GM12878 (cell line): ENCODE data around the gene RPP40. TPM values are rescaled to one million over a fixed set of nuclear protein-coding genes. Genes with fewer than 3 reads are reported as not detected.

Experiments
- ATAC-seq: fragments of 200-7000 bp; cut with Tn5 transposase; 3 replicates; pipeline ENCODE4 v1.9.1; 2020; ENCODE audit warnings: mild to moderate bottlenecking, moderate library complexity
- BruUV-seq: library from RNA; stranded (reverse); fragments of 400-500 nt; replicated peaks from 2 replicates; lab custom pipeline; 2021; lab: Mats Ljungman, UMichigan
- CTCF ChIA-PET: fragments of 300-600 bp; sonication (Branson Sonifier 250); formaldehyde crosslinking; extraction: SDS; loops from one replicate; lab custom pipeline; 2021; ENCODE audit warnings: inconsistent platforms; lab: Yijun Ruan, JAX
- POLR2A ChIA-PET: fragments of 350-600 bp; formaldehyde crosslinking; extraction: SDS; loops from one replicate; lab custom pipeline; 2021; ENCODE audit warnings: inconsistent platforms; lab: Charles Lee
- RAD21 ChIA-PET: fragments of 300-600 bp; sonication (Branson Sonifier 250); formaldehyde crosslinking; loops from one replicate; lab custom pipeline; 2023; ENCODE audit warnings: antibody characterized with exemption; ENCODE audit not compliant: unreplicated experiment; lab: Charles Lee
- SMC1A ChIA-PET: fragments of 300-600 bp; sonication (Branson Sonifier 250); formaldehyde crosslinking; loops from one replicate; lab custom pipeline; 2023; ENCODE audit not compliant: unreplicated experiment, uncharacterized antibody; lab: Charles Lee
- DNase-seq: peaks from one replicate; pipeline ENCODE4 v3.0.0-alpha.2; 2011; ENCODE audit warnings: low read depth, low spot score
- FAIRE-seq: peaks from 3 replicates; lab custom pipeline; 2011; peaks lifted over from hg19 to GRCh38; lab: Jason Lieb, UNC
- H2AFZ ChIP-seq: 2 replicates; pipeline ENCODE4 v1.6.0; 2011; ENCODE audit warnings: low read depth, low read length, control low read depth; ENCODE audit not compliant: control insufficient read depth
- H3K27ac ChIP-seq: 2 replicates; pipeline ENCODE4 v1.5.1; 2011; ENCODE audit warnings: control low read depth; ENCODE audit not compliant: control insufficient read depth, insufficient read depth
- H3K27me3 ChIP-seq, 2 experiments: replicated peaks in 1 of 2; 2 replicates each; pipeline versions ENCODE4 v1.6.0 to v1.6.1; 2011; ENCODE audit warnings: low read length in 1 of 2; ENCODE audit not compliant: control insufficient read depth in 2 of 2, insufficient read depth in 2 of 2
- H3K36me3 ChIP-seq, 2 experiments: 2 replicates each; pipeline ENCODE4 v1.5.1; 2011; ENCODE audit warnings: low read length in 1 of 2; ENCODE audit not compliant: control insufficient read depth in 2 of 2, insufficient read depth in 2 of 2
- H3K4me1 ChIP-seq: 2 replicates; pipeline ENCODE4 v1.6.1; 2011; ENCODE audit warnings: mild to moderate bottlenecking, low read length, moderate library complexity, mixed read lengths; ENCODE audit not compliant: control insufficient read depth, insufficient read depth
- H3K4me2 ChIP-seq: 2 replicates; pipeline ENCODE4 v1.6.0; 2011; ENCODE audit warnings: control low read depth; ENCODE audit not compliant: control insufficient read depth, insufficient read depth
- H3K4me3 ChIP-seq: fragments of 200-600 bp; sonication (generic); 2 replicates; pipeline ENCODE4 v1.5.1; 2016
- H3K79me2 ChIP-seq: 2 replicates; pipeline ENCODE4 v1.6.0; 2011; ENCODE audit warnings: low read length; ENCODE audit not compliant: control insufficient read depth, insufficient read depth
- H3K9ac ChIP-seq: 2 replicates; pipeline ENCODE4 v1.8.0; 2011; ENCODE audit warnings: low read length, control low read depth, mixed read lengths; ENCODE audit not compliant: control insufficient read depth, insufficient read depth
- H3K9me3 ChIP-seq: replicated peaks from 3 replicates; pipeline ENCODE4 v1.5.1; 2011; ENCODE audit warnings: mild to moderate bottlenecking, low read length; ENCODE audit not compliant: control insufficient read depth, insufficient read depth
- H4K20me1 ChIP-seq: 2 replicates; pipeline ENCODE4 v1.6.0; 2011; ENCODE audit not compliant: control insufficient read depth, insufficient read depth
- ASH2L ChIP-seq: fragments of 300-600, 200-600 bp; sonication (generic); IDR thresholded peaks from 2 replicates; pipeline ENCODE4 v1.6.1; 2017; ENCODE audit warnings: low read depth, mild to moderate bottlenecking, borderline replicate concordance
- ATF2 ChIP-seq: IDR thresholded peaks from 2 replicates; pipeline ENCODE4 v1.6.1; 2012; ENCODE audit warnings: low read length, inconsistent platforms
- ATF7 ChIP-seq: fragments of 450-650 bp; IDR thresholded peaks from 2 replicates; pipeline ENCODE4 v1.6.1; 2016; ENCODE audit warnings: low read depth, mild to moderate bottlenecking
- BACH1 ChIP-seq: fragments of 450-650 bp; IDR thresholded peaks from 2 replicates; pipeline ENCODE4 v1.6.1; 2017; ENCODE audit warnings: mild to moderate bottlenecking, borderline replicate concordance
- BHLHE40 ChIP-seq, 2 experiments: fragments of 450-650 bp in 1 of 2; IDR thresholded peaks; 2 replicates each; pipeline ENCODE4 v1.6.1; 2011 to 2017; ENCODE audit warnings: low read depth in 2 of 2, borderline replicate concordance in 1 of 2, improper control_type of control experiment in 1 of 2, low read length in 1 of 2, mild to moderate bottlenecking in 1 of 2
- CBFB ChIP-seq: IDR thresholded peaks from 2 replicates; pipeline ENCODE4 v1.6.1; 2016; ENCODE audit warnings: antibody characterized with exemption, low read depth
- CREB1 ChIP-seq: IDR thresholded peaks from 2 replicates; pipeline ENCODE4 v1.6.1; 2012; ENCODE audit warnings: low read depth, mild to moderate bottlenecking, inconsistent platforms
- CTCF ChIP-seq, 3 experiments: IDR thresholded peaks in 2 of 3; conservative IDR thresholded peaks in 1 of 3; 2 replicates each; pipeline ENCODE4 v1.5.1; 2011; ENCODE audit warnings: low read depth in 3 of 3, low read length in 3 of 3, mild to moderate bottlenecking in 3 of 3, control low read depth in 2 of 3, moderate library complexity in 2 of 3, inconsistent platforms in 1 of 3, mixed read lengths in 1 of 3; ENCODE audit not compliant: control insufficient read depth in 2 of 3, insufficient read depth in 1 of 3; ENCODE audit errors: extremely low read depth in 1 of 3
- E2F4 ChIP-seq: IDR thresholded peaks from 2 replicates; pipeline ENCODE4 v1.6.1; 2012; ENCODE audit warnings: low read depth, low read length, improper control_type of control experiment
- HCFC1 ChIP-seq: fragments of 150-350 bp; IDR thresholded peaks from 2 replicates; pipeline ENCODE4 v1.6.1; 2014; ENCODE audit warnings: low read length
- IRF4 ChIP-seq: IDR thresholded peaks from 2 replicates; pipeline ENCODE4 v1.6.1; 2011; ENCODE audit warnings: low read depth, low read length
- KDM1A ChIP-seq: fragments of 200-600 bp; sonication (generic); IDR thresholded peaks from 2 replicates; pipeline ENCODE4 v1.6.1; 2016; ENCODE audit warnings: borderline replicate concordance
- MAX ChIP-seq: IDR thresholded peaks from 2 replicates; pipeline ENCODE4 v1.6.1; 2012; ENCODE audit warnings: low read depth, low read length, improper control_type of control experiment
- MEF2B ChIP-seq: fragments of 450-650 bp; IDR thresholded peaks from 2 replicates; pipeline ENCODE4 v1.6.1; 2018; ENCODE audit warnings: mild to moderate bottlenecking, moderate library complexity; ENCODE audit not compliant: partially characterized antibody, poor library complexity, severe bottlenecking
- PAX5 ChIP-seq: IDR thresholded peaks from 2 replicates; pipeline ENCODE4 v1.6.1; 2011; ENCODE audit warnings: low read depth, low read length, borderline replicate concordance
- PAX8 ChIP-seq: fragments of 450-650 bp; IDR thresholded peaks from 2 replicates; pipeline ENCODE4 v1.6.1; 2017; ENCODE audit warnings: mild to moderate bottlenecking, moderate library complexity
- PKNOX1 ChIP-seq: fragments of 450-650 bp; IDR thresholded peaks from 2 replicates; pipeline ENCODE4 v1.6.1; 2016; ENCODE audit warnings: mild to moderate bottlenecking
- RAD21 ChIP-seq: IDR thresholded peaks from 2 replicates; pipeline ENCODE4 v1.6.1; 2011; ENCODE audit warnings: mild to moderate bottlenecking, low read depth, low read length, moderate library complexity; ENCODE audit not compliant: insufficient read depth
- YY1 ChIP-seq: IDR thresholded peaks from 2 replicates; pipeline ENCODE4 v1.6.1; 2011; ENCODE audit warnings: low read depth, mild to moderate bottlenecking, low read length
- WGBS: methylation state at CpG from one replicate; pipeline ENCODE4 v1.1.6; 2016; ENCODE audit warnings: low lambda C conversion rate; ENCODE audit not compliant: insufficient replicate concordance, insufficient coverage; ENCODE audit errors: missing lambda C conversion rate; 5-methylcytosine and 5-hydroxymethylcytosine counted together
- in situ Hi-C: fragments of 300-500 bp; cut with MboI; formaldehyde crosslinking; loops from 9 replicates; pipeline ENCODE4 v1.14.3; 2018; ENCODE audit warnings: mixed read lengths
- intact Hi-C: fragments of 100-400 bp; cut with micrococcal nuclease; formaldehyde crosslinking; loops from one replicate; pipeline ENCODE4 v1.14.2; 2022; ENCODE audit not compliant: unreplicated experiment
- polyA plus RNA-seq, 11 experiments: library from polyadenylated mRNA; depleted of rRNA in 4 of 11; unstranded in 6 of 11; stranded (reverse) in 5 of 11; fragments of >200 nt; fragmentation: Nextera tagmentation in 4 of 11; fragmentation: Illumina TruSeq in 1 of 11; extraction: Ambion mirVana in 4 of 11; extraction: Trizol in 1 of 11; gene quantifications; 1 replicate in 1 of 11; 2 replicates in 10 of 11; pipeline versions ENCODE4 v1.2.1 to v1.2.3, GENCODE V29; 2011 to 2016; ENCODE audit warnings: inconsistent platforms in 2 of 11, missing spikeins in 2 of 11, low read depth in 1 of 11
- total RNA-seq, 4 experiments: library from RNA; depleted of rRNA in 3 of 4; stranded (reverse); fragments of >200 nt in 3 of 4; fragmentation: Illumina TruSeq in 1 of 4; extraction: Trizol in 1 of 4; gene quantifications; 2 replicates each; pipeline versions ENCODE4 v1.2.1 to v1.2.3, GENCODE V29; 2013 to 2021

The RPP40 gene
- total and polyA plus RNA-seq, 10 of the 15 experiments (the other 5 are each of a cell fraction or from before 2014, with no cell fraction given) = 5.6 to 46.3 (median 21.7) TPM

GRCh38 chr6:5030596-5031136 lies 26.8 kb upstream of the RPP40 start:
- H3K27ac ChIP-seq = no peak overlapping the region
- CTCF ChIA-PET = interaction anchor here (0.6 to 2.1 kb wide), 14 partner anchors 8 to 589 kb away, joined by 3 to 11 read pairs (median 4); no protein-coding TSS in a partner anchor
- H3K4me1 ChIP-seq = peaks cover 3% of the 10 kb centered on the region; the same call in 1 of the 2 replicates
- SMC1A ChIA-PET = interaction anchor here (1.5 kb wide), 2 partner anchors 10 to 88 kb away, joined by 4 to 5 read pairs; no protein-coding TSS in a partner anchor
- no peaks in the 10 kb centered on the region for H3K36me3 ChIP-seq
- H2AFZ ChIP-seq = peak overlapping the region; percentile 49
- 34% methylated on average over 13 of the region's 13 CpGs for WGBS
- BruUV-seq = no TSS peak
- H3K27me3 ChIP-seq = no peaks in the 10 kb centered on the region
- no peak overlapping the region for H3K9ac ChIP-seq
- in situ Hi-C loops = no loop called here
- FAIRE-seq (peak; percentile 90), DNase-seq (peak; percentile 57), ATAC-seq (peak; percentile 99)
- RAD21 ChIA-PET = interaction anchor here (0.8 kb wide), 1 partner anchor 27 kb away, joined by 3 read pairs; the partner anchor contains the start of gene RPP40
- no peaks in the 10 kb centered on the region; the same call in 2 of the 3 replicates for H3K9me3 ChIP-seq
- H4K20me1 ChIP-seq = no peaks in the 10 kb centered on the region
- no peak overlapping the region for H3K4me2 ChIP-seq
- intact Hi-C loops = no loop called here
- H3K79me2 ChIP-seq = no peaks in the 10 kb centered on the region
- POLR2A ChIA-PET = no interaction called here
- no peak overlapping the region for H3K4me3 ChIP-seq
- TF ChIP-seq CREB1 (peak; percentile 49; the same call in 1 of the 2 replicates), PAX5 (no peak), PAX8 (no peak), E2F4 (no peak), MEF2B (peak; percentile 81), ATF2 (no peak), PKNOX1 (no peak), ASH2L (no peak), CTCF (IDR thresholded peaks at IDR 0.05 in 2 of 3, conservative IDR thresholded peaks at IDR 0.05 in 1 of 3; ENCODE audit: control insufficient read depth in 2 of 3, extremely low read depth in 1 of 3, insufficient read depth in 1 of 3, low read depth in 3 of 3, low read length in 3 of 3) (peak; percentile 68 to 74 (median 70)), BACH1 (no peak), ATF7 (no peak), IRF4 (0 out of 2 replicates have a peak, but pooled peaks have one; percentile 20), HCFC1 (no peak), KDM1A (no peak), YY1 (peak; percentile 90), MAX (peak; percentile 37), RAD21 (peak; percentile 77), CBFB (no peak), BHLHE40 (IDR thresholded peaks at IDR 0.05; ENCODE audit: borderline replicate concordance in 1 of 2, low read depth in 2 of 2, low read length in 1 of 2) (peak in 1 of 2 experiments; percentile 25; a peak in 1 of 4 replicates)
